Naive thymus-derived CD8-positive, alpha-beta T cell (primary cell): Measurements from ENCODE around the gene USP12. TPM values are rescaled to one million over a fixed set of nuclear protein-coding genes. Genes with fewer than 3 reads are reported as not detected.

Experiments used
- ATAC-seq, 2 donors: fragments of 150-1000 bp; cut with Tn5 transposase in 1 of 2; sonication (Bioruptor Pico), chemical (Tn5 transposase) in 1 of 2; 1 replicate in 1 of 2; 2 replicates in 1 of 2; pipeline ENCODE4 v1.10.0; 2021; ENCODE audit warnings: mild to moderate bottlenecking in 2 of 2, moderate library complexity in 2 of 2
- POLR2A ChIA-PET: fragments of 350-600 bp; sonication (Branson Sonifier 250); formaldehyde crosslinking; loops from one replicate; lab custom pipeline; 2021; ENCODE audit warnings: antibody characterized with exemption; lab: Charles Lee
- DNase-seq, 10 donors: peaks; one replicate each; pipeline versions ENCODE4 v3.0.0 to v3.0.0-alpha.2; 2020 to 2022
- H3K27ac Mint-ChIP-seq, 10 donors: one replicate each; pipeline ENCODE4 v1.8.0; 2020 to 2022; ENCODE audit warnings: mild to moderate bottlenecking in 10 of 10, mixed read lengths in 10 of 10, moderate library complexity in 4 of 10, inconsistent platforms in 1 of 10
- H3K27me3 Mint-ChIP-seq, 5 donors: one replicate each; pipeline ENCODE4 v1.8.0; 2021 to 2022; ENCODE audit warnings: mixed read lengths in 5 of 5
- H3K36me3 Mint-ChIP-seq, 3 donors: one replicate each; pipeline ENCODE4 v1.8.0; 2020 to 2022; ENCODE audit warnings: mixed read lengths in 3 of 3, mild to moderate bottlenecking in 2 of 3, inconsistent platforms in 1 of 3
- H3K4me1 Mint-ChIP-seq, 4 donors: one replicate each; pipeline ENCODE4 v1.8.0; 2021 to 2022; ENCODE audit warnings: mixed read lengths in 4 of 4
- H3K4me3 Mint-ChIP-seq, 10 donors: one replicate each; pipeline ENCODE4 v1.8.0; 2020 to 2022; ENCODE audit warnings: mild to moderate bottlenecking in 10 of 10, mixed read lengths in 10 of 10, moderate library complexity in 6 of 10, inconsistent platforms in 1 of 10
- H3K9me3 Mint-ChIP-seq, 9 donors: one replicate each; pipeline ENCODE4 v1.8.0; 2020 to 2022; ENCODE audit warnings: mixed read lengths in 9 of 9, mild to moderate bottlenecking in 3 of 9, inconsistent platforms in 1 of 9, moderate library complexity in 1 of 9
- polyA plus RNA-seq, 3 donors: library from polyadenylated mRNA; unstranded; fragments of 300-500 nt; fragmentation: Illumina TruSeq; gene quantifications; one replicate each; pipeline ENCODE4 v1.2.3, GENCODE V29; 2021
- total RNA-seq, 8 experiments: library from RNA in 2 of 8; stranded (reverse) in 2 of 8; gene quantifications; one replicate each; pipeline ENCODE4 v1.2.3 and lab custom pipeline; 2021 to 2026

The USP12 gene
- total and polyA plus RNA-seq, 5 experiments from 2014 or later = 9.3 to 33.0 (median 17.4) TPM

DNA sequence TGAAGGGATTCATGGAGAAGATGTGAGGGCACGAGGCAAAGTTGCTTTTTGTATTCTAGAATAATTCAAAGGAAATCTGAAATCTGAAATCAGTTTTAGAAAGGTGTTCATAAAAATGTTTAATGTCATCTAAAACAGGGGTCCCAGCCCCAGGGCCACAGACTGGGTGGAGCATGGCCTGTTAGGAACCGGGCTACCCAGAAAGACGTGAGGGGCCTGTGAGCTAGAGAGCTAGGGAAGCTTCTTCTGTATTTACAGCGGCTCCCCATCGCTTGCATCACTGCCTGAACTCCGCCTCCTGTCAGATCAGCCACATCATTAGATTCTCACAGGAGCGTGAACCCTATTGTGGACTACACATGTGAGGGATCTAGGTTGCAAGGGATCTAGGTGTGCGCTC is 151.2 kb downstream of the USP12 start:
- H3K27ac Mint-ChIP-seq = no peak overlapping the region
- H3K4me1 Mint-ChIP-seq = no peaks in the 10 kb centered on the region
- DNase-seq (no peak), ATAC-seq (no peak)
- POLR2A ChIA-PET = no interaction called here
- H3K4me3 Mint-ChIP-seq = no peak overlapping the region
- no peaks in the 10 kb centered on the region for H3K9me3 Mint-ChIP-seq
- no peaks in the 10 kb centered on the region for H3K36me3 Mint-ChIP-seq
- peaks cover 0 to 11% (median 6%) of the 10 kb centered on the region in 5 donors for H3K27me3 Mint-ChIP-seq

DNA sequence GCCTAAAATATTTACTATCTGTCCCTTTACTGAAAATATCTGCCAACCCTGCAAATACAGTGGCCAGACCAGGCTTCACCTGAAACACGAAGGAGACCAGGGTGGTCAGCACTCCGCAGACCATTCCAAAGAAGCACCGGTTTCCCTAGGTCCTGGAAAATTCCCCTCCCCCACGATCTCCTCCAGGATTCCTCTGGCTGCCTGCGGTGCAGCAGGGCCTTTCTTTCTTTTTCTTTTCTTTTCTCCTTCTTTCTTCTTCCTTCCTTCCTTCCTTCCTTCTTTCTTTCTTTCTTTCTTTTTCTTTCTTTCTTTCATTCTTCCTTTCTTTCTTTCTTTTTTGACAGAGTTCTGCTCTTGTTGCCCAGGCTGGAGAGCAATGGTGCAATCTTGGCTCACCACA is 152.7 kb downstream of the USP12 start:
- no peak overlapping the region for H3K27ac Mint-ChIP-seq
- ATAC-seq (no peak), DNase-seq (no peak)
- no peaks in the 10 kb centered on the region for H3K9me3 Mint-ChIP-seq
- no peaks in the 10 kb centered on the region for H3K36me3 Mint-ChIP-seq
- H3K4me3 Mint-ChIP-seq = no peak overlapping the region
- no peaks in the 10 kb centered on the region for H3K4me1 Mint-ChIP-seq
- POLR2A ChIA-PET = no interaction called here
- H3K27me3 Mint-ChIP-seq = peaks cover 0 to 7% (median 4%) of the 10 kb centered on the region in 5 donors

DNA sequence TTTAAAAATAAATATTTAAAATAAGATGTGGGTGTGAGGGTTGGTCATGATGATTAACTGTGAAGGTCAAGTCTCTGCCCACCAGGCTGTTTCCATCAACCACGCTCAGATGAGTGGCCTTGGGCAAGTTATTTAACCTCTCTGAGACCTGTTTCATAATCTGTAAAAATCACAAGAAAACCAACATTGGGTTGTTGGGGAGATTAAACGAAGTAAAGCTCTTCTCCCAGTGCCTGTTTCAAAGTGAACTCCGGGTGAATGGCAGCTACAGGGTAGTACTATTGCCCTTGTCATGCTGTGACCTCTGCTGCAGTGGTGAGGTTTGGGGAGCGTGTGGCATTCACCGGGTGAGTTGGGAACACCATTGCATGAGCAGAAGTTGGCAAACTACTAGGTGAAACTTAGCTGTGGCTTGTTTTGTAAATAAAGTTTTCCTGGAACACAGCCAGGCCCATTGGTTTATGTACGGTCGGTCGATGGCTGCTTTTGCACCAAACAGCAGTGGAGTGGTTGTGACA is 153.2 kb downstream of the USP12 start:
- DNase-seq (no peak), ATAC-seq (no peak)
- H3K27ac Mint-ChIP-seq = no peak overlapping the region
- POLR2A ChIA-PET = no interaction called here
- H3K4me3 Mint-ChIP-seq = no peak overlapping the region
- peaks cover 0 to 7% (median 4%) of the 10 kb centered on the region in 5 donors for H3K27me3 Mint-ChIP-seq
- no peaks in the 10 kb centered on the region for H3K4me1 Mint-ChIP-seq
- H3K9me3 Mint-ChIP-seq = no peaks in the 10 kb centered on the region
- no peaks in the 10 kb centered on the region for H3K36me3 Mint-ChIP-seq

DNA sequence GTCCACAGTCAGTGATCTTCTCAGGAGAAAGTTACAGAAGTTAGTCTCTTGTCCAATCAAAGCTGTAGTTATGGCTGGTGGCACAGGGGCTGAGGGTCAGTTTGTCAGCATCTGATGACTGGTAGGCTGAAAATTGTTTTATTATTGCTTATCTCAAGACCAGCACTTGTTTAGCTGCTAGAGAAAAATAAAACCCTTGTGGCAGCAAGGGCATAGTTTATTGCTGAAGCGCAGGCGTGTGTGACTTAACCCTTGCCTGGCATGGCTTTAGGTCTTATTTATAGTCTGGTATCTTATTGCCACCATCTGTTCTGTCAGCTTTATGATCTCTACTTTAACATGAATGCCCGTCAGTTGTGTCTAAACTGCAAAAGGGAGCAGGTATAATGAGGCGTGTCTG is 154.7 kb downstream of the USP12 start:
- H3K27me3 Mint-ChIP-seq = peaks cover 0 to 7% (median 4%) of the 10 kb centered on the region in 5 donors
- no peak overlapping the region for H3K27ac Mint-ChIP-seq
- H3K4me3 Mint-ChIP-seq = no peak overlapping the region
- ATAC-seq (no peak), DNase-seq (no peak)
- no peaks in the 10 kb centered on the region for H3K4me1 Mint-ChIP-seq
- no peaks in the 10 kb centered on the region for H3K9me3 Mint-ChIP-seq
- H3K36me3 Mint-ChIP-seq = no peaks in the 10 kb centered on the region
- POLR2A ChIA-PET = no interaction called here

Other genes with a start within 250 kb of the USP12 start
- 1,000 to 10,000 TPM; 2,102 to 2,162 TPM for gene RPL21, start 79.7 kb upstream of the USP12 start, total RNA-seq
- 1,000 to 10,000 TPM; 7,933 to 9,149 (median 9,080) TPM for gene RPL21, start 79.7 kb upstream of the USP12 start, polyA plus RNA-seq
- 1 to 10 TPM; 2.9 TPM for gene RASL11A, start 99.0 kb upstream of the USP12 start, total RNA-seq
- 1 to 10 TPM in 2 of 3 donors, under 1 TPM in 1; 0.20 to 3.3 (median 1.7) TPM for gene RASL11A, start 99.0 kb upstream of the USP12 start, polyA plus RNA-seq